ENCODE data around the gene PRSS35. TPM values are rescaled to one million over a fixed set of nuclear protein-coding genes. Genes with fewer than 3 reads are reported as not detected.
"Not testable (repeated sequence)": the region's sequence is repeated elsewhere in the genome, so short reads cannot be mapped to it uniquely, and the experiment has no call there.

PRSS35 gene
- total RNA-seq, 1 donor from 2014 or later, result 3.7 TPM

- no peak for FAIRE-seq
- Mint-ChIP-seq H3K4me1 (ENCODE audit: low read depth, unreplicated experiment) (no peaks in the 10 kb centered on the region), H3K9me3 (ENCODE audit: unreplicated experiment) (no peaks in the 10 kb centered on the region)
These were observed 31.9 kb upstream of the PRSS35 start for GRCh38 chr6:83480470-83480869.

DNA sequence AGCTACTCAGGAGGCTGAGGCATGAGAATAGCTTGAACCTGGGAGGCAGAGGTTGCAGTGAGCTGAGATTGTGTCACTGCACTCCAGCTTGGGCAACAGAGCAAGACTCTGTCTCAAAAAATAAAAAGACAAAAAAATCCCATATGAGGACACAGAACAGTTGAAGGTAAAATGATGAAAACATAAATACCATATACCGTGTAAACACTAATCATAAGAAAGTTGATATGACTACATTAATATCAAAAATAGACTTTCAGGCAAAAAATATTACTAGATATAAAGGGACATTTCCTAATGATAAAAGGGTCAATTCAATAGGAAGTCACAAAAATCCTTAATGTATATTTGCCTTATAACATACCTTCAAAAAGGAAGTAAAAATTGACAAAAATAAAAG lies 30.4 kb upstream of the PRSS35 start:
- not testable (repeated sequence) for H3K9ac ChIP-seq (ENCODE audit: low read length); FAIRE-seq; H2AFZ ChIP-seq (ENCODE audit: low read depth, low read length); H3K4me1 Mint-ChIP-seq (ENCODE audit: low read depth, unreplicated experiment); H3K27ac Mint-ChIP-seq (ENCODE audit: unreplicated experiment); H3K4me3 ChIP-seq (ENCODE audit: insufficient read depth, low read depth, low read length); H3K4me3 Mint-ChIP-seq (ENCODE audit: unreplicated experiment); H3K27me3 ChIP-seq (ENCODE audit: insufficient read depth, low read length); DNase-seq (ENCODE audit: low read depth); H3K9me3 ChIP-seq (ENCODE audit: insufficient read depth, low read depth, low read length); H3K4me1 ChIP-seq (ENCODE audit: insufficient read depth, low read length); H3K4me2 ChIP-seq (ENCODE audit: low read length); H3K79me2 ChIP-seq (ENCODE audit: insufficient read depth, low read length); H3K36me3 Mint-ChIP-seq (ENCODE audit: low read depth, unreplicated experiment); H3K36me3 ChIP-seq (ENCODE audit: insufficient read depth, low read length); H3K9me3 Mint-ChIP-seq (ENCODE audit: unreplicated experiment); H3K27ac ChIP-seq (ENCODE audit: low read depth, low read length); H3K27me3 Mint-ChIP-seq (ENCODE audit: low read depth, unreplicated experiment); H4K20me1 ChIP-seq (ENCODE audit: insufficient read depth, low read length)

More at GRCh38 chr6:83480470-83480869, 31.9 kb upstream of the PRSS35 start:
- no peak overlapping the region for H3K4me2 ChIP-seq (ENCODE audit: low read length)
- no peaks in the 10 kb centered on the region for H3K4me1 ChIP-seq (ENCODE audit: insufficient read depth, low read length)
- H3K27me3 ChIP-seq (ENCODE audit: insufficient read depth, low read length), result no peaks in the 10 kb centered on the region
- H2AFZ ChIP-seq (ENCODE audit: low read depth, low read length), result no peak overlapping the region
- H3K27ac Mint-ChIP-seq (ENCODE audit: unreplicated experiment), result no peak overlapping the region
- no peak overlapping the region for H3K27ac ChIP-seq (ENCODE audit: low read depth, low read length)
- no peak overlapping the region for H3K9ac ChIP-seq (ENCODE audit: low read length)
- H3K36me3 Mint-ChIP-seq (ENCODE audit: low read depth, unreplicated experiment), result no peaks in the 10 kb centered on the region
- H3K4me3 Mint-ChIP-seq (ENCODE audit: unreplicated experiment), result no peak overlapping the region
- H3K4me3 ChIP-seq (ENCODE audit: insufficient read depth, low read depth, low read length), result no peak overlapping the region
- no peaks in the 10 kb centered on the region for H3K9me3 ChIP-seq (ENCODE audit: insufficient read depth, low read depth, low read length)
- no peaks in the 10 kb centered on the region for H3K79me2 ChIP-seq (ENCODE audit: insufficient read depth, low read length)
- TF ChIP-seq, protein P1, sequence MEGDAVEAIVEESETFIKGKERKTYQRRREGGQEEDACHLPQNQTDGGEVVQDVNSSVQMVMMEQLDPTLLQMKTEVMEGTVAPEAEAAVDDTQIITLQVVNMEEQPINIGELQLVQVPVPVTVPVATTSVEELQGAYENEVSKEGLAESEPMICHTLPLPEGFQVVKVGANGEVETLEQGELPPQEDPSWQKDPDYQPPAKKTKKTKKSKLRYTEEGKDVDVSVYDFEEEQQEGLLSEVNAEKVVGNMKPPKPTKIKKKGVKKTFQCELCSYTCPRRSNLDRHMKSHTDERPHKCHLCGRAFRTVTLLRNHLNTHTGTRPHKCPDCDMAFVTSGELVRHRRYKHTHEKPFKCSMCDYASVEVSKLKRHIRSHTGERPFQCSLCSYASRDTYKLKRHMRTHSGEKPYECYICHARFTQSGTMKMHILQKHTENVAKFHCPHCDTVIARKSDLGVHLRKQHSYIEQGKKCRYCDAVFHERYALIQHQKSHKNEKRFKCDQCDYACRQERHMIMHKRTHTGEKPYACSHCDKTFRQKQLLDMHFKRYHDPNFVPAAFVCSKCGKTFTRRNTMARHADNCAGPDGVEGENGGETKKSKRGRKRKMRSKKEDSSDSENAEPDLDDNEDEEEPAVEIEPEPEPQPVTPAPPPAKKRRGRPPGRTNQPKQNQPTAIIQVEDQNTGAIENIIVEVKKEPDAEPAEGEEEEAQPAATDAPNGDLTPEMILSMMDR (IDR thresholded peaks at IDR 0.05; ENCODE audit: insufficient read depth, low read depth, low read length), result no peak
- no peak for TF ChIP-seq EZH2 (IDR thresholded peaks at IDR 0.05; ENCODE audit: insufficient read depth, low read length)
- no peaks in the 10 kb centered on the region for H3K27me3 Mint-ChIP-seq (ENCODE audit: low read depth, unreplicated experiment)
- no peaks in the 10 kb centered on the region for H3K36me3 ChIP-seq (ENCODE audit: insufficient read depth, low read length)
- no peaks in the 10 kb centered on the region for H4K20me1 ChIP-seq (ENCODE audit: insufficient read depth, low read length)
- no peak for DNase-seq (ENCODE audit: low read depth)

DNA sequence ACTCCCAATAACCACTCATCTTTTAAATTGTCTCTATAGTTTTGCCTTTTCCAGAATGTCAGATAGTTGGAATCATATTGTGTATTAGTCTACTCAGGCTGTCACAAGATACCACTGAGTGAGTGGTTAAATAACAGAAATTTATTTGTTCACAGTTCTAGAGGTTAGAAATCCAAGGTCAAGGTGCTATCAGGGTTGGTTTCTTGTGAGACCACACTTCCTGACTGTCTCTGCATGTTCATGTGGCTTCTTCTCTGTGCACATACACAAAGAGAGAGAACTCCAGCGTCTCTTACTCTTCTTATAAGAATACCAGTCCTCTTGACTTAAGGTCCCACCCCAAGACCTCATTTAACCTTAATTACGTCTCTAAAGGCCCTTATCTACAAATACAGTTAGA lies 23.9 kb upstream of the PRSS35 start:
- no peak overlapping the region for H3K4me2 ChIP-seq (ENCODE audit: low read length)
- TF ChIP-seq, protein P1 (IDR thresholded peaks at IDR 0.05; ENCODE audit: insufficient read depth, low read depth, low read length), result no peak
- no peak for TF ChIP-seq EZH2 (IDR thresholded peaks at IDR 0.05; ENCODE audit: insufficient read depth, low read length)
- H3K36me3 ChIP-seq (ENCODE audit: insufficient read depth, low read length), result no peaks in the 10 kb centered on the region
- no peaks in the 10 kb centered on the region for H3K9me3 ChIP-seq (ENCODE audit: insufficient read depth, low read depth, low read length)
- H3K4me3 Mint-ChIP-seq (ENCODE audit: unreplicated experiment), result no peak overlapping the region
- H3K9ac ChIP-seq (ENCODE audit: low read length), result no peak overlapping the region
- H3K4me1 ChIP-seq (ENCODE audit: insufficient read depth, low read length), result no peaks in the 10 kb centered on the region
- H3K27ac ChIP-seq (ENCODE audit: low read depth, low read length), result no peak overlapping the region
- no peak overlapping the region for H3K4me3 ChIP-seq (ENCODE audit: insufficient read depth, low read depth, low read length)
- no peaks in the 10 kb centered on the region for H3K79me2 ChIP-seq (ENCODE audit: insufficient read depth, low read length)
- H3K36me3 Mint-ChIP-seq (ENCODE audit: low read depth, unreplicated experiment), result no peaks in the 10 kb centered on the region
- no peaks in the 10 kb centered on the region for H4K20me1 ChIP-seq (ENCODE audit: insufficient read depth, low read length)
- H3K27me3 ChIP-seq (ENCODE audit: insufficient read depth, low read length), result peaks cover 2% of the 10 kb centered on the region
- FAIRE-seq, result no peak
- no peaks in the 10 kb centered on the region for H3K4me1 Mint-ChIP-seq (ENCODE audit: low read depth, unreplicated experiment)
- H2AFZ ChIP-seq (ENCODE audit: low read depth, low read length), result no peak overlapping the region
- H3K9me3 Mint-ChIP-seq (ENCODE audit: unreplicated experiment), result no peaks in the 10 kb centered on the region
- H3K27me3 Mint-ChIP-seq (ENCODE audit: low read depth, unreplicated experiment), result peaks cover 2% of the 10 kb centered on the region
- H3K27ac Mint-ChIP-seq (ENCODE audit: unreplicated experiment), result no peak overlapping the region
- DNase-seq (ENCODE audit: low read depth), result no peak

Data from astrocyte (in vitro differentiated cells and primary cell).